Breast epithelium (tissue), 3 donors: ENCODE results near the gene NTRK3.

ENCODE experiments used
- POLR2A ChIP-seq: fragments of 450-650 bp; IDR thresholded peaks from one replicate; pipeline ENCODE4 v1.6.1; 2016; ENCODE audit warnings: antibody characterized with exemption, mild to moderate bottlenecking, moderate library complexity
- POLR2AphosphoS5 ChIP-seq, 3 donors: sonication (generic); formaldehyde crosslinking; IDR thresholded peaks; one replicate each; pipeline ENCODE4 v1.6.1; 2017; ENCODE audit warnings: antibody characterized with exemption in 3 of 3
- TF ChIP-seq, protein P1 (sequence below), 3 donors: fragments of 450-650 bp; IDR thresholded peaks; one replicate each; pipeline ENCODE4 v1.5.1; 2016 to 2017; ENCODE audit warnings: antibody characterized with exemption in 3 of 3, mild to moderate bottlenecking in 3 of 3, moderate library complexity in 3 of 3

DNA sequence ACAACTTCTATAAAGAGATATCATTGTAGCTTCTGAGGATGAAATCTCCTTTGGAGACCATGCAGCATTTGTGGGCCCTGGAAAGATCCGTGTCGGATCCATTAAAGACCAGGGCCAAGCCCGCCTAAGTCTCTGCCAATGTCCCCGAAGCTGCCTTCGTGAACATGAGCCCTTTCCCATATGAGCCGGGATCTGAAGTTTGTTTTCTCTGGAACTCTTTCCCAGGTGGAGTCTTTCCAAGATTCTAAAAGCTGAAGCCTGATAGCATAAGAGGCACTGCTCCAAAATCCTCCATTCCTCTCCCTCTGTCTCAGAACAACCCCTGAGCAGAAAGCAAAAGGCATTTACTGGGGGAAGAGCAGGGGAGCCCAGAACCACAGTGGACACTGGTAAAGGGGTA is 274.6 kb downstream of the NTRK3 start:
- TF ChIP-seq, protein P1, sequence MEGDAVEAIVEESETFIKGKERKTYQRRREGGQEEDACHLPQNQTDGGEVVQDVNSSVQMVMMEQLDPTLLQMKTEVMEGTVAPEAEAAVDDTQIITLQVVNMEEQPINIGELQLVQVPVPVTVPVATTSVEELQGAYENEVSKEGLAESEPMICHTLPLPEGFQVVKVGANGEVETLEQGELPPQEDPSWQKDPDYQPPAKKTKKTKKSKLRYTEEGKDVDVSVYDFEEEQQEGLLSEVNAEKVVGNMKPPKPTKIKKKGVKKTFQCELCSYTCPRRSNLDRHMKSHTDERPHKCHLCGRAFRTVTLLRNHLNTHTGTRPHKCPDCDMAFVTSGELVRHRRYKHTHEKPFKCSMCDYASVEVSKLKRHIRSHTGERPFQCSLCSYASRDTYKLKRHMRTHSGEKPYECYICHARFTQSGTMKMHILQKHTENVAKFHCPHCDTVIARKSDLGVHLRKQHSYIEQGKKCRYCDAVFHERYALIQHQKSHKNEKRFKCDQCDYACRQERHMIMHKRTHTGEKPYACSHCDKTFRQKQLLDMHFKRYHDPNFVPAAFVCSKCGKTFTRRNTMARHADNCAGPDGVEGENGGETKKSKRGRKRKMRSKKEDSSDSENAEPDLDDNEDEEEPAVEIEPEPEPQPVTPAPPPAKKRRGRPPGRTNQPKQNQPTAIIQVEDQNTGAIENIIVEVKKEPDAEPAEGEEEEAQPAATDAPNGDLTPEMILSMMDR (IDR thresholded peaks at IDR 0.05), result no peak
- TF ChIP-seq POLR2A (no peak), POLR2AphosphoS5 (IDR thresholded peaks at IDR 0.05) (no peak)
